Naive thymus-derived CD8-positive, alpha-beta T cell (primary cell): ENCODE data around the gene MEIOB. TPM values are rescaled to one million over a fixed set of nuclear protein-coding genes. Genes with fewer than 3 reads are reported as not detected.

Source experiments
- ATAC-seq, 2 donors: fragments of 150-1000 bp; cut with Tn5 transposase in 1 of 2; sonication (Bioruptor Pico), chemical (Tn5 transposase) in 1 of 2; 1 replicate in 1 of 2; 2 replicates in 1 of 2; pipeline ENCODE4 v1.10.0; 2021; ENCODE audit warnings: mild to moderate bottlenecking in 2 of 2, moderate library complexity in 2 of 2
- POLR2A ChIA-PET: fragments of 350-600 bp; sonication (Branson Sonifier 250); formaldehyde crosslinking; loops from one replicate; lab custom pipeline; 2021; ENCODE audit warnings: antibody characterized with exemption; lab: Charles Lee
- DNase-seq, 10 donors: peaks; one replicate each; pipeline versions ENCODE4 v3.0.0 to v3.0.0-alpha.2; 2020 to 2022
- H3K27ac Mint-ChIP-seq, 10 donors: one replicate each; pipeline ENCODE4 v1.8.0; 2020 to 2022; ENCODE audit warnings: mild to moderate bottlenecking in 10 of 10, mixed read lengths in 10 of 10, moderate library complexity in 4 of 10, inconsistent platforms in 1 of 10
- H3K27me3 Mint-ChIP-seq, 5 donors: one replicate each; pipeline ENCODE4 v1.8.0; 2021 to 2022; ENCODE audit warnings: mixed read lengths in 5 of 5
- H3K36me3 Mint-ChIP-seq, 3 donors: one replicate each; pipeline ENCODE4 v1.8.0; 2020 to 2022; ENCODE audit warnings: mixed read lengths in 3 of 3, mild to moderate bottlenecking in 2 of 3, inconsistent platforms in 1 of 3
- H3K4me1 Mint-ChIP-seq, 4 donors: one replicate each; pipeline ENCODE4 v1.8.0; 2021 to 2022; ENCODE audit warnings: mixed read lengths in 4 of 4
- H3K4me3 Mint-ChIP-seq, 10 donors: one replicate each; pipeline ENCODE4 v1.8.0; 2020 to 2022; ENCODE audit warnings: mild to moderate bottlenecking in 10 of 10, mixed read lengths in 10 of 10, moderate library complexity in 6 of 10, inconsistent platforms in 1 of 10
- H3K9me3 Mint-ChIP-seq, 9 donors: one replicate each; pipeline ENCODE4 v1.8.0; 2020 to 2022; ENCODE audit warnings: mixed read lengths in 9 of 9, mild to moderate bottlenecking in 3 of 9, inconsistent platforms in 1 of 9, moderate library complexity in 1 of 9
- polyA plus RNA-seq, 3 donors: library from polyadenylated mRNA; unstranded; fragments of 300-500 nt; fragmentation: Illumina TruSeq; gene quantifications; one replicate each; pipeline ENCODE4 v1.2.3, GENCODE V29; 2021
- total RNA-seq, 8 experiments: library from RNA in 2 of 8; stranded (reverse) in 2 of 8; gene quantifications; one replicate each; pipeline ENCODE4 v1.2.3 and lab custom pipeline; 2021 to 2026

MEIOB gene
- total and polyA plus RNA-seq, 5 experiments from 2014 or later: not detected

GRCh38 chr16:1863681-1864460 is 8.1 kb downstream of the MEIOB start:
- no peaks in the 10 kb centered on the region for H3K4me1 Mint-ChIP-seq
- no peaks in the 10 kb centered on the region for H3K9me3 Mint-ChIP-seq
- H3K4me3 Mint-ChIP-seq: no peak overlapping the region
- ATAC-seq (peak; percentile 30 to 33), DNase-seq (peak in 3 of 10 donors; percentile 39 to 53 (median 44))
- peaks cover 0 to 22% (median 2%) of the 10 kb centered on the region in 5 donors for H3K27me3 Mint-ChIP-seq
- H3K36me3 Mint-ChIP-seq: no peaks in the 10 kb centered on the region
- peak overlapping the region in 1 of 10 donors; percentile 43 for H3K27ac Mint-ChIP-seq
- POLR2A ChIA-PET: interaction anchor here (1.2 kb wide), 1 partner anchor 140 kb away, joined by 6 read pairs; no protein-coding TSS in a partner anchor

- ATAC-seq (no peak), DNase-seq (no peak)
- peaks cover 0 to 33% (median 2%) of the 10 kb centered on the region in 5 donors for H3K27me3 Mint-ChIP-seq
- POLR2A ChIA-PET: interaction anchor here (1.2 kb wide), 1 partner anchor 142 kb away, joined by 6 read pairs; no protein-coding TSS in a partner anchor
- peaks cover 0 to 2% (median 0%) of the 10 kb centered on the region in 4 donors for H3K4me1 Mint-ChIP-seq
- no peaks in the 10 kb centered on the region for H3K9me3 Mint-ChIP-seq
- H3K4me3 Mint-ChIP-seq: no peak overlapping the region
- H3K27ac Mint-ChIP-seq: peak overlapping the region in 1 of 10 donors; percentile 2
- no peaks in the 10 kb centered on the region for H3K36me3 Mint-ChIP-seq
Observed at GRCh38 chr16:1862394-1862793, 9.6 kb downstream of the MEIOB start.

- Mint-ChIP-seq H3K4me3 (no peak overlapping the region), H3K27ac (no peak overlapping the region), H3K9me3 (no peaks in the 10 kb centered on the region), H3K36me3 (no peaks in the 10 kb centered on the region), H3K4me1 (peaks cover 0 to 9% (median 5%) of the 10 kb centered on the region in 4 donors), H3K27me3 (peaks cover 0 to 38% (median 2%) of the 10 kb centered on the region in 5 donors)
- POLR2A ChIA-PET: no interaction called here
- ATAC-seq: no peak
- DNase-seq: no peak
Observed at GRCh38 chr16:1861730-1862129, 10.2 kb downstream of the MEIOB start.

GRCh38 chr16:1859650-1860049 is 12.3 kb downstream of the MEIOB start:
- Mint-ChIP-seq H3K4me3 (no peak overlapping the region), H3K27ac (peak overlapping the region in 3 of 10 donors; percentile 33 to 43 (median 41)), H3K27me3 (peaks cover 0 to 33% (median 2%) of the 10 kb centered on the region in 5 donors), H3K36me3 (no peaks in the 10 kb centered on the region), H3K9me3 (no peaks in the 10 kb centered on the region), H3K4me1 (peaks cover 12 to 23% (median 16%) of the 10 kb centered on the region in 4 donors)
- ATAC-seq: no peak
- no peak for DNase-seq
- POLR2A ChIA-PET: interaction anchor here (0.5 to 0.9 kb wide), 2 partner anchors 16 to 69 kb away, joined by 3 read pairs; no protein-coding TSS in a partner anchor

- ATAC-seq (no peak), DNase-seq (no peak)
- Mint-ChIP-seq H3K27me3 (peaks cover 0 to 30% (median 2%) of the 10 kb centered on the region in 5 donors), H3K4me1 (peaks cover 15 to 29% (median 21%) of the 10 kb centered on the region in 4 donors), H3K27ac (peak overlapping the region in 6 of 10 donors; percentile 15 to 81 (median 74)), H3K4me3 (no peak overlapping the region), H3K36me3 (no peaks in the 10 kb centered on the region), H3K9me3 (no peaks in the 10 kb centered on the region)
- POLR2A ChIA-PET: interaction anchor here (0.6 kb wide), 1 partner anchor 78 kb away, joined by 5 read pairs; no protein-coding TSS in a partner anchor
Observed at GRCh38 chr16:1858189-1858865, 13.6 kb downstream of the MEIOB start.

- Mint-ChIP-seq H3K9me3 (no peaks in the 10 kb centered on the region), H3K4me1 (peaks cover 15 to 29% (median 21%) of the 10 kb centered on the region in 4 donors), H3K27me3 (peaks cover 0 to 30% (median 2%) of the 10 kb centered on the region in 5 donors), H3K27ac (peak overlapping the region in 7 of 10 donors; percentile 0 to 93 (median 79)), H3K4me3 (peak overlapping the region in 3 of 10 donors; percentile 15 to 31 (median 17)), H3K36me3 (no peaks in the 10 kb centered on the region)
- ATAC-seq: no peak
- POLR2A ChIA-PET: interaction anchor here (0.8 kb wide), 1 partner anchor 30 kb away, joined by 3 read pairs; no protein-coding TSS in a partner anchor
- no peak for DNase-seq
Observed at GRCh38 chr16:1857433-1858097, 14.4 kb downstream of the MEIOB start.

- no peaks in the 10 kb centered on the region for H3K36me3 Mint-ChIP-seq
- ATAC-seq (no peak), DNase-seq (no peak)
- peaks cover 12 to 21% (median 18%) of the 10 kb centered on the region in 4 donors for H3K4me1 Mint-ChIP-seq
- POLR2A ChIA-PET: interaction anchor here (0.8 kb wide), 1 partner anchor 91 kb away, joined by 9 read pairs; the partner anchor contains the start of gene MSRB1
- H3K27me3 Mint-ChIP-seq: peaks cover 0 to 5% (median 0%) of the 10 kb centered on the region in 5 donors
- peak overlapping the region in 2 of 10 donors; percentile 14 to 17 for H3K27ac Mint-ChIP-seq
- no peaks in the 10 kb centered on the region for H3K9me3 Mint-ChIP-seq
- no peak overlapping the region for H3K4me3 Mint-ChIP-seq
Observed at GRCh38 chr16:1851793-1852192, 20.2 kb downstream of the MEIOB start.

- POLR2A ChIA-PET: no interaction called here
- no peak for DNase-seq
- H3K4me3 Mint-ChIP-seq: no peak overlapping the region
- peak overlapping the region in 3 of 10 donors; percentile 1 to 68 (median 3) for H3K27ac Mint-ChIP-seq
- peaks cover 12 to 20% (median 17%) of the 10 kb centered on the region in 4 donors for H3K4me1 Mint-ChIP-seq
- H3K36me3 Mint-ChIP-seq: no peaks in the 10 kb centered on the region
- H3K27me3 Mint-ChIP-seq: peaks cover 0 to 8% (median 3%) of the 10 kb centered on the region in 5 donors
- no peak for ATAC-seq
- H3K9me3 Mint-ChIP-seq: no peaks in the 10 kb centered on the region
Observed at GRCh38 chr16:1850981-1851380, 21.0 kb downstream of the MEIOB start.

GRCh38 chr16:1846416-1846815 is 25.5 kb downstream of the MEIOB start:
- H3K4me1 Mint-ChIP-seq: no peaks in the 10 kb centered on the region
- H3K27me3 Mint-ChIP-seq: peaks cover 0 to 9% (median 3%) of the 10 kb centered on the region in 5 donors
- no peaks in the 10 kb centered on the region for H3K36me3 Mint-ChIP-seq
- H3K9me3 Mint-ChIP-seq: no peaks in the 10 kb centered on the region
- DNase-seq (no peak), ATAC-seq (no peak)
- H3K27ac Mint-ChIP-seq: no peak overlapping the region
- H3K4me3 Mint-ChIP-seq: no peak overlapping the region
- POLR2A ChIA-PET: no interaction called here

- H3K9me3 Mint-ChIP-seq: no peaks in the 10 kb centered on the region
- H3K27me3 Mint-ChIP-seq: peaks cover 0 to 9% (median 3%) of the 10 kb centered on the region in 5 donors
- ATAC-seq (no peak), DNase-seq (no peak)
- peak overlapping the region in 1 of 10 donors; percentile 37 for H3K27ac Mint-ChIP-seq
- no peaks in the 10 kb centered on the region for H3K36me3 Mint-ChIP-seq
- POLR2A ChIA-PET: no interaction called here
- H3K4me1 Mint-ChIP-seq: no peaks in the 10 kb centered on the region
- H3K4me3 Mint-ChIP-seq: no peak overlapping the region
Observed at GRCh38 chr16:1845985-1846384, 26.0 kb downstream of the MEIOB start.

- POLR2A ChIA-PET: no interaction called here
- Mint-ChIP-seq H3K27me3 (no peaks in the 10 kb centered on the region), H3K4me1 (no peaks in the 10 kb centered on the region), H3K4me3 (no peak overlapping the region), H3K27ac (peak overlapping the region in 1 of 10 donors; percentile 35), H3K9me3 (no peaks in the 10 kb centered on the region), H3K36me3 (no peaks in the 10 kb centered on the region)
- DNase-seq (no peak), ATAC-seq (no peak)
Observed at GRCh38 chr16:1839554-1839953, 32.4 kb downstream of the MEIOB start.

- DNase-seq: no peak
Observed at GRCh38 chr16:1834096-1834495, 37.9 kb downstream of the MEIOB start.

More at GRCh38 chr16:1834096-1834495, 37.9 kb downstream of the MEIOB start:
- Mint-ChIP-seq H3K4me3 (no peak overlapping the region), H3K4me1 (peaks cover 6 to 21% (median 15%) of the 10 kb centered on the region in 4 donors), H3K36me3 (peaks cover 0 to 11% (median 0%) of the 10 kb centered on the region in 3 donors), H3K9me3 (no peaks in the 10 kb centered on the region), H3K27ac (peak overlapping the region in 1 of 10 donors; percentile 57), H3K27me3 (no peaks in the 10 kb centered on the region)
- no peak for ATAC-seq
- POLR2A ChIA-PET: no interaction called here
